ENCODE results near the gene ACSF2.
"Not testable (repeated sequence)": the region's sequence is repeated elsewhere in the genome, so short reads cannot be mapped to it uniquely, and the experiment has no call there.

ACSF2 gene

DNA sequence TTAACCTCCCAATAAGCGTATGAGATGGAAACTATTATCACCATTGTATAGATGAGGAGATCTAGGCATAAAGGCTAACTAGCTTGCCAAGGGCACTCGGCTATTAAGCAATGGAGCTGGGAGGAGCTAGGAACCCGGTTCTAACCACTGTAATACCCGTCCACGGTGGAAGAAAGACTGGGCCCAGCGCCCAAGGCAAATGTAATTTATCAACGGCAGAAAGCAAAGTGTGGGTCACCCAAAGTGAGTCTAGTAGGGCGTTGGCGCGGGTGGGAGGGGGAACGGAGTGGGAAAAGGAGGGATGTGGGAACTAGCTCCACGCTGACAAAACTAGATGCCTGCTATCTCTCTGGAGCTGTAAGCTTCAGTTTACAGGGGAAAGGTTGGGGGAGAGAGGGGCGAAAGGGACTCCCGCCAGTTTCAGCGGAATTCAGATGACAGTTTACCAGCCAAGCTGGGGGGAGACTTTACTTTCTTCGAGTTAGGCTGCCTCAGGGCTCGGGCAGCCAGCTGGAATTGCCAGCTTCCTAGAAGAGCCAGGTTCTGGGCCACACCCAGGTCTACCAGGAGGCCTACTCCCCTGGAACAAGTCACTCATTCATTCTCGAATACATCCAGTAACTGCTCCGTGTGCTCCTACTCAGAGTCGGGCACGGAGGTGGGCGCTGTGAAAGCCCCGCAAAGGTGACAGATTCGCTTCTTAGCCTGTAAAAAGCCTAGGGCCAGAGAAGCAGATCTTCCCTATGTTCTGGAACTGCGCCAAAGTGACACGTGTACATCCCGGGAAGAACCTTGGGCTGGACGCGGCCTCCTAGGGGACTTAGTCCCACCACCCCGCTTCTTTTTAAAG is 29.5 kb upstream of the ACSF2 start:
- DNase-seq (ENCODE audit: low read depth): peak; percentile 42
- peak overlapping the region; percentile 96 for H3K4me3 ChIP-seq (ENCODE audit: low read depth, low read length)
- no peak for TF ChIP-seq CTCF (IDR thresholded peaks at IDR 0.05; ENCODE audit: insufficient read depth, low read depth, low read length, missing control alignments)

DNA sequence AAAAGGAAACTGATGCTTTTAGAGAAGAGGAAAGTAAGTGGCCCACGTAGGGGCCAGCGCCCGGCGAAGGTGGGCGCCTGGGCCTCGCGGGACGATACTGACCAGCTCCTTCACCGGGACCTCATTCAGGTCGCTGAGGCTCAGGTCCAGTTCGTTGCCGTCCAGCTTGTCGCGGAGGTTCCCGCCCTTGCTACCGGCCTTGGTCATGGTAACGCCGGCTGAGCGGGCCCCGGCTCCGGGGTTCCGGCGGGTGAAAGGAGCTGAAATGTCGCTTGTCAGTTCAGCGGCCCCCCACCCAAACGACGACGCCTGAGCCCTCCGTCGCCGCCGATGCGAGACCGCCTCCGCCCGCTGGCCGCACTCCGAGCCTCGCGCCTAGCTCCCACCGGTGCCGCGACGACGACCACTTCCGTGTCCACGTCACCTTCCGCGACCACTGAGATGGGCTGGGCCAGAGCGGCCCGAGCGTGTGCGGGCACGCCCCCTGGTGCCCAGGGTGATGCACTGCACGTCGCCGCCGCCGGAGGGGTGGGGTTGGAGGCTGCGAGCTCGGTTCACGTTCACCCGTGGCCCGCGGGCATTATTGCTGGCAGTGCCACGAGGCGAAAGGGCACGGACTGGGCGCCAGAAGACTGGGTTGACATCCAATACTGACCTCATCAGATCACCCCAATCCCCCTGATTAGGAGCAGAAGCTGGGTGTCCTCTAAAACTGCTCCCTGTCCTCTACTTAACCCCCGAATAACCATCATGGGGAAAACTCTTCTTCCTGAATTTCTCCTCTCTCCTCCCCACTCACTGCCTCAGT is 28.7 kb upstream of the ACSF2 start, which contains the start of gene LRRC59:
Gene LRRC59 (minus strand): TSS at position 413 of the 808 bp plus-strand sequence. CDS start 206 bp downstream, at position 207.
- TF ChIP-seq CTCF (IDR thresholded peaks at IDR 0.05; ENCODE audit: insufficient read depth, low read depth, low read length, missing control alignments): peak; percentile 99
- peak within 1 kb of the TSS; percentile 96 for H3K4me3 ChIP-seq (ENCODE audit: low read depth, low read length)
- peak; percentile 93 for DNase-seq (ENCODE audit: low read depth)

DNA sequence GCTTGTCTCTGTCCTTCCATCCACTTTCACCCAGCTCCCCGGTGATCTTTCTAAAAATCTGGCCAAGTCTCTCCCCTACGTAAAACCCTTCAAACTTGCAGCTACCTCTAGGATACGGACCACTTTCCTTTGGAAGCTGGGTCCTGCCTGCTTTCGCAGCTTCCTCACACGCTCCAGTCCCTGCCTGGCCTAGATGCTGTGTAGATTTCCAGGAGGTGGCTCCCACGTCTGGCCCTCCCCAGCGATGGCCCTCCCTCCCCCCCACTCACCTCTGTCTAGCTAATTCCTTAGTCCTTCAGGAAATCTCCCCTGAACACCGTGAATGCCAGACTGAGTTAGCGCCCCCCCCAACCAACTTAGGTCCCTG is 28.1 kb upstream of the ACSF2 start:
- H3K4me3 ChIP-seq (ENCODE audit: low read depth, low read length): no peak overlapping the region
- DNase-seq (ENCODE audit: low read depth): no peak
- TF ChIP-seq CTCF (IDR thresholded peaks at IDR 0.05; ENCODE audit: insufficient read depth, low read depth, low read length, missing control alignments): no peak

GRCh38 chr17:50398672-50399071 is 27.3 kb upstream of the ACSF2 start:
- H3K4me3 ChIP-seq (ENCODE audit: low read depth, low read length); DNase-seq (ENCODE audit: low read depth): not testable (repeated sequence)

- not testable (repeated sequence) for H3K4me3 ChIP-seq (ENCODE audit: low read depth, low read length); DNase-seq (ENCODE audit: low read depth)
Measured at GRCh38 chr17:50399591-50399990, 26.4 kb upstream of the ACSF2 start.

- not testable (repeated sequence) for DNase-seq (ENCODE audit: low read depth); H3K4me3 ChIP-seq (ENCODE audit: low read depth, low read length)
Measured at GRCh38 chr17:50405351-50405750, 20.7 kb upstream of the ACSF2 start.

GRCh38 chr17:50406578-50406977 is 19.4 kb upstream of the ACSF2 start:
- no peak for TF ChIP-seq CTCF (IDR thresholded peaks at IDR 0.05; ENCODE audit: insufficient read depth, low read depth, low read length, missing control alignments)
- DNase-seq (ENCODE audit: low read depth): no peak
- no peak overlapping the region for H3K4me3 ChIP-seq (ENCODE audit: low read depth, low read length)

DNA sequence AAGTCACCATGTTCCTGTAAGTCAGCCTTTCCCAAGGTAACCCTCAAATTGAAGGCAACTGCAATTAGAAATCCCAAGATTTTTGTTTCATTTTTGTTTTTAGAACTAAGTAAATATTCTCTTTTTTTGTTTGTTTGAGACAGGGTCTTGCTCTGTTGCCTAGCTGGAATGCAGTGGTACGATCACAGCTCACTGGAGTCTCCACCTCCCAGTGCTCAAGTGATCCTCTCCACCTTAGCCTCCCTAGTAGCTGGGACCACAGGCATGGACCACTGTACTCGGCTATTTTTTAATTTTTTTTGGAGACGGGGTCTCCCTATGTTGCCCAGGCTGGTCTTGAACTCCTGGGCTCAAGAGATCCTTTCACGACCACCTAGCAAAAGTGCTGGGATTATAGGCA is 18.1 kb upstream of the ACSF2 start:
- no peak for DNase-seq (ENCODE audit: low read depth)
- H3K4me3 ChIP-seq (ENCODE audit: low read depth, low read length): no peak overlapping the region
- TF ChIP-seq CTCF (IDR thresholded peaks at IDR 0.05; ENCODE audit: insufficient read depth, low read depth, low read length, missing control alignments): no peak

All from GM12865 (cell line).